GM12878 (cell line): ENCODE data around the gene TOE1. TPM values are rescaled to one million over a fixed set of nuclear protein-coding genes. Genes with fewer than 3 reads are reported as not detected.

Source experiments
- BHLHE40 ChIP-seq, 2 experiments: fragments of 450-650 bp in 1 of 2; IDR thresholded peaks; 2 replicates each; pipeline ENCODE4 v1.6.1; 2011 to 2017; ENCODE audit warnings: low read depth in 2 of 2, borderline replicate concordance in 1 of 2, improper control_type of control experiment in 1 of 2, low read length in 1 of 2, mild to moderate bottlenecking in 1 of 2
- CBX5 ChIP-seq: sonication (generic); IDR thresholded peaks from 2 replicates; pipeline ENCODE4 v1.6.1; 2016; ENCODE audit warnings: low read depth, moderate library complexity, mild to moderate bottlenecking, inconsistent platforms
- CEBPZ ChIP-seq: fragments of 150-350 bp; IDR thresholded peaks from 2 replicates; pipeline ENCODE4 v1.6.1; 2016; ENCODE audit warnings: low read depth, low read length
- EGR1 ChIP-seq, 2 experiments: IDR thresholded peaks; 1 replicate in 1 of 2; 2 replicates in 1 of 2; pipeline ENCODE4 v1.6.1; 2011 to 2012; ENCODE audit warnings: low read depth in 2 of 2, low read length in 2 of 2, borderline replicate concordance in 1 of 2, mild to moderate bottlenecking in 1 of 2, moderate library complexity in 1 of 2
- FOXK2 ChIP-seq: fragments of 450-650 bp; IDR thresholded peaks from 2 replicates; pipeline ENCODE4 v1.6.1; 2017; ENCODE audit warnings: mild to moderate bottlenecking, moderate library complexity
- FOXM1 ChIP-seq: IDR thresholded peaks from 2 replicates; pipeline ENCODE4 v1.6.1; 2012; ENCODE audit warnings: low read depth, mild to moderate bottlenecking, inconsistent platforms, low read length, moderate library complexity
- HDGF ChIP-seq: fragments of 450-650 bp; IDR thresholded peaks from 2 replicates; pipeline ENCODE4 v1.6.1; 2016; ENCODE audit warnings: antibody characterized with exemption
- MYB ChIP-seq: fragments of 150-350 bp; IDR thresholded peaks from 2 replicates; pipeline ENCODE4 v1.6.1; 2014; ENCODE audit warnings: mild to moderate bottlenecking, low read depth, low read length, borderline replicate concordance
- NFYB ChIP-seq: IDR thresholded peaks from 2 replicates; pipeline ENCODE4 v1.6.1; 2011; ENCODE audit warnings: low read depth, mild to moderate bottlenecking, low read length, improper control_type of control experiment, moderate library complexity; ENCODE audit not compliant: insufficient read depth
- NR2C2 ChIP-seq: IDR thresholded peaks from 2 replicates; pipeline ENCODE4 v1.6.1; 2011; ENCODE audit warnings: borderline replicate concordance, low read depth; ENCODE audit not compliant: control insufficient read depth, insufficient read length
- PAX5 ChIP-seq: IDR thresholded peaks from 2 replicates; pipeline ENCODE4 v1.6.1; 2011; ENCODE audit warnings: low read depth, low read length, borderline replicate concordance
- PKNOX1 ChIP-seq: fragments of 450-650 bp; IDR thresholded peaks from 2 replicates; pipeline ENCODE4 v1.6.1; 2016; ENCODE audit warnings: mild to moderate bottlenecking
- PRDM15 ChIP-seq: fragments of 450-650 bp; formaldehyde crosslinking; IDR thresholded peaks from 2 replicates; pipeline ENCODE4 v1.4.0; 2020; ENCODE audit warnings: mild to moderate bottlenecking, moderate library complexity
- RAD21 ChIP-seq: IDR thresholded peaks from 2 replicates; pipeline ENCODE4 v1.6.1; 2011; ENCODE audit warnings: mild to moderate bottlenecking, low read depth, low read length, moderate library complexity; ENCODE audit not compliant: insufficient read depth
- RB1 ChIP-seq: fragments of 450-650 bp; formaldehyde crosslinking; IDR thresholded peaks from 2 replicates; pipeline ENCODE4 v1.6.1; 2017; ENCODE audit warnings: mild to moderate bottlenecking, borderline replicate concordance
- SMARCA5 ChIP-seq: fragments of 450-650 bp; IDR thresholded peaks from 2 replicates; pipeline ENCODE4 v1.6.1; 2017; ENCODE audit warnings: mild to moderate bottlenecking
- SMC3 ChIP-seq: IDR thresholded peaks from 2 replicates; pipeline ENCODE4 v1.6.1; 2011; ENCODE audit warnings: low read length, improper control_type of control experiment, borderline replicate concordance
- SPI1 ChIP-seq: IDR thresholded peaks from 2 replicates; pipeline ENCODE4 v1.6.1; 2011; ENCODE audit warnings: low read depth, mild to moderate bottlenecking, low read length, moderate library complexity, borderline replicate concordance; ENCODE audit not compliant: insufficient read depth
- STAT1 ChIP-seq: fragments of 450-650 bp; conservative IDR thresholded peaks from 2 replicates; pipeline ENCODE4 v1.6.1; 2014; ENCODE audit warnings: antibody characterized with exemption, mild to moderate bottlenecking
- ZNF274 ChIP-seq: IDR thresholded peaks from one replicate; pipeline ENCODE4 v1.8.0; 2011; ENCODE audit not compliant: insufficient read length, insufficient read depth
- ZNF384 ChIP-seq: IDR thresholded peaks from 2 replicates; pipeline ENCODE4 v1.6.1; 2012; ENCODE audit warnings: low read depth, mild to moderate bottlenecking, low read length, improper control_type of control experiment, borderline replicate concordance
- polyA plus RNA-seq, 11 experiments: library from polyadenylated mRNA; depleted of rRNA in 4 of 11; unstranded in 6 of 11; stranded (reverse) in 5 of 11; fragments of >200 nt; fragmentation: Nextera tagmentation in 4 of 11; fragmentation: Illumina TruSeq in 1 of 11; extraction: Ambion mirVana in 4 of 11; extraction: Trizol in 1 of 11; gene quantifications; 1 replicate in 1 of 11; 2 replicates in 10 of 11; pipeline versions ENCODE4 v1.2.1 to v1.2.3, GENCODE V29; 2011 to 2016; ENCODE audit warnings: inconsistent platforms in 2 of 11, missing spikeins in 2 of 11, low read depth in 1 of 11
- total RNA-seq, 4 experiments: library from RNA; depleted of rRNA in 3 of 4; stranded (reverse); fragments of >200 nt in 3 of 4; fragmentation: Illumina TruSeq in 1 of 4; extraction: Trizol in 1 of 4; gene quantifications; 2 replicates each; pipeline versions ENCODE4 v1.2.1 to v1.2.3, GENCODE V29; 2013 to 2021

TOE1 gene
- total and polyA plus RNA-seq, 10 of the 15 experiments (the other 5 are each of a cell fraction or from before 2014, with no cell fraction given), result 22.7 to 38.0 (median 33.3) TPM

GRCh38 chr1:45339789-45340558, at the start of gene TOE1, which contains the start of gene MUTYH (continued):
- TF ChIP-seq PKNOX1 (peak; percentile 61), PAX5 (peak; percentile 9; the same call in 1 of the 2 replicates), CEBPZ (no peak), SPI1 (no peak), SMARCA5 (peak; percentile 91), RAD21 (no peak), CBX5 (no peak), HDGF (peak; percentile 69), SMC3 (no peak), FOXM1 (no peak), NFYB (peak; percentile 25; the same call in 1 of the 2 replicates), BHLHE40 (IDR thresholded peaks at IDR 0.05; ENCODE audit: borderline replicate concordance in 1 of 2, low read depth in 2 of 2, low read length in 1 of 2) (peak in 1 of 2 experiments; percentile 46; a peak in 2 of 4 replicates), MYB (no peak; the same call in 1 of the 2 replicates), FOXK2 (no peak), PRDM15 (no peak), STAT1 (no peak; the same call in 1 of the 2 replicates), EGR1 (IDR thresholded peaks at IDR 0.05; ENCODE audit: borderline replicate concordance in 1 of 2, low read depth in 2 of 2, low read length in 2 of 2) (no peak; a peak in 1 of 3 replicates), NR2C2 (no peak), ZNF384 (no peak), ZNF274 (no peak), RB1 (peak; percentile 91; the same call in 1 of the 2 replicates)
